Measurements from ENCODE around the gene HSPB6.

DNA sequence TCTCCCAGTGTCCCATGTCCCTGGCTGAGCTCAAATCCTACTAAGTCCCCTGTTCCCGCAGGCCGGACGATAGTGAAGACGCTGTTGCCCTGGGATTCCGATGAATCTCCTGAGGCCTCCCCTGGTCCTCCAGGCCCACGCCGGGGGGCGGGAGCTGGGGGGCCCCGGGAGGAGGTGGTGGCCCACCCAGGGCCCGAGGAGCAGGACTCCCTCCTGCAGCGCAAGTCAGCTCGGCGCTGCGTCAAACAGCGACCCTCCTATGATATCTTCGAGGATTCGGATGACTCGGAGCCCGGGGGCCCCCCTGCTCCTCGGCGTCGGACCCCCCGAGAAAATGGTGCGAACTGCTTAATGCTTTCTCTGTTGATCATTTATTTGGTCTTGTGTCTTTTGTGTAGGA lies 33.2 kb downstream of the HSPB6 start:
- TF ChIP-seq EZH2 (IDR thresholded peaks at IDR 0.05; ENCODE audit: insufficient read depth, poor library complexity, severe bottlenecking): no peak
- TF ChIP-seq EZH2phosphoT487 (IDR thresholded peaks at IDR 0.05; ENCODE audit: insufficient read depth, low read depth): no peak

Measured in GM23248 (cell line).